Liver (tissue), 9 donors: Measurements from ENCODE around the gene S100PBP. TPM values are rescaled to one million over a fixed set of nuclear protein-coding genes. Genes with fewer than 3 reads are reported as not detected.
"Not testable (repeated sequence)": the region's sequence is repeated elsewhere in the genome, so short reads cannot be mapped to it uniquely, and the experiment has no call there.

Experiments used
- DNase-seq: peaks from one replicate; pipeline ENCODE4 v3.0.0-alpha.2; 2017; ENCODE audit warnings: low spot score
- H3K27ac ChIP-seq, 2 donors: one replicate each; pipeline ENCODE4 v1.7.0; 2013; ENCODE audit warnings: inconsistent platforms in 2 of 2, low read length in 2 of 2, control low read depth in 1 of 2, low read depth in 1 of 2, mild to moderate bottlenecking in 1 of 2
- H3K27me3 ChIP-seq, 4 donors: one replicate each; pipeline versions ENCODE4 v1.6.1 to v1.7.0; 2013; ENCODE audit warnings: low read length in 3 of 4, inconsistent platforms in 1 of 4, mild to moderate bottlenecking in 1 of 4, moderate library complexity in 1 of 4; ENCODE audit not compliant: control insufficient read depth in 4 of 4, insufficient read depth in 4 of 4
- H3K36me3 ChIP-seq, 4 donors: one replicate each; pipeline versions ENCODE4 v1.6.1 to v1.7.0; 2013; ENCODE audit warnings: low read length in 3 of 4, mild to moderate bottlenecking in 3 of 4, low read depth in 1 of 4, moderate library complexity in 1 of 4; ENCODE audit not compliant: control insufficient read depth in 4 of 4, insufficient read depth in 3 of 4
- H3K4me1 ChIP-seq, 4 donors: one replicate each; pipeline versions ENCODE4 v1.6.1 to v1.7.0; 2013; ENCODE audit warnings: low read length in 3 of 4, mild to moderate bottlenecking in 3 of 4, moderate library complexity in 1 of 4; ENCODE audit not compliant: control insufficient read depth in 4 of 4, insufficient read depth in 4 of 4
- H3K4me3 ChIP-seq, 3 donors: one replicate each; pipeline versions ENCODE4 v1.6.1 to v1.7.0; 2013; ENCODE audit warnings: low read length in 3 of 3, control low read depth in 1 of 3, low read depth in 1 of 3, mild to moderate bottlenecking in 1 of 3
- H3K9ac ChIP-seq, 2 donors: one replicate each; pipeline ENCODE4 v1.7.0; 2013; ENCODE audit warnings: low read length in 2 of 2, mild to moderate bottlenecking in 2 of 2, moderate library complexity in 2 of 2, control low read depth in 1 of 2, low read depth in 1 of 2
- H3K9me3 ChIP-seq, 4 donors: one replicate each; pipeline versions ENCODE4 v1.6.1 to v1.7.0; 2013; ENCODE audit warnings: low read length in 3 of 4; ENCODE audit not compliant: control insufficient read depth in 4 of 4
- EGR1 ChIP-seq, 2 donors: IDR thresholded peaks; 2 replicates each; pipeline ENCODE4 v1.6.1; 2016 to 2018; ENCODE audit warnings: antibody characterized with exemption in 2 of 2, low read depth in 2 of 2
- FOXA1 ChIP-seq: IDR thresholded peaks from 2 replicates; pipeline ENCODE4 v1.6.1; 2016; ENCODE audit warnings: antibody characterized with exemption
- FOXA2 ChIP-seq: IDR thresholded peaks from 2 replicates; pipeline ENCODE4 v1.6.1; 2016; ENCODE audit warnings: antibody characterized with exemption
- GABPA ChIP-seq, 2 donors: IDR thresholded peaks in 1 of 2; conservative IDR thresholded peaks in 1 of 2; 2 replicates each; pipeline ENCODE4 v1.6.1; 2016; ENCODE audit warnings: antibody characterized with exemption in 2 of 2, mild to moderate bottlenecking in 1 of 2, moderate library complexity in 1 of 2
- HNF4A ChIP-seq, 2 donors: conservative IDR thresholded peaks; 2 replicates each; pipeline ENCODE4 v1.6.1; 2016; ENCODE audit warnings: antibody characterized with exemption in 2 of 2, mild to moderate bottlenecking in 2 of 2
- HNF4G ChIP-seq: IDR thresholded peaks from 2 replicates; pipeline ENCODE4 v1.6.1; 2016; ENCODE audit warnings: antibody characterized with exemption
- JUND ChIP-seq, 2 donors: IDR thresholded peaks; 2 replicates each; pipeline ENCODE4 v1.6.1; 2016; ENCODE audit warnings: antibody characterized with exemption in 2 of 2
- NR2F2 ChIP-seq: IDR thresholded peaks from 2 replicates; pipeline ENCODE4 v1.6.1; 2016; ENCODE audit warnings: antibody characterized with exemption
- RXRA ChIP-seq, 2 donors: IDR thresholded peaks; 2 replicates each; pipeline ENCODE4 v1.6.1; 2017 to 2018; ENCODE audit warnings: antibody characterized with exemption in 2 of 2, mild to moderate bottlenecking in 1 of 2
- SP1 ChIP-seq: IDR thresholded peaks from 2 replicates; pipeline ENCODE4 v1.6.1; 2018; ENCODE audit warnings: antibody characterized with exemption, mild to moderate bottlenecking
- TAF1 ChIP-seq: conservative IDR thresholded peaks from 2 replicates; pipeline ENCODE4 v1.6.1; 2016; ENCODE audit warnings: antibody characterized with exemption, mild to moderate bottlenecking
- YY1 ChIP-seq: IDR thresholded peaks from 2 replicates; pipeline ENCODE4 v1.6.1; 2016; ENCODE audit warnings: antibody characterized with exemption, mild to moderate bottlenecking
- WGBS: extraction: QIAGEN DNeasy Blood & Tissue Kit; methylation state at CpG from one replicate; pipeline ENCODE4 v1.1.7; 2013; 5-methylcytosine and 5-hydroxymethylcytosine counted together
- polyA plus RNA-seq, 2 donors: library from polyadenylated mRNA; stranded (reverse) in 1 of 2; unstranded in 1 of 2; fragments of 200-250 nt in 1 of 2; fragments of >200 nt in 1 of 2; fragmentation: Nextera tagmentation in 1 of 2; extraction: Ambion mirVana in 1 of 2; gene quantifications; one replicate each; pipeline versions ENCODE4 v1.2.1 to v1.2.3, GENCODE V29; 2013 to 2015
- total RNA-seq, 2 donors: library from RNA; depleted of rRNA; stranded (reverse); fragments of >200 nt; gene quantifications; one replicate each; pipeline ENCODE4 v1.2.3, GENCODE V29; 2014
- TF ChIP-seq, protein P1 (sequence below): fragments of 150-350 bp; IDR thresholded peaks from 2 replicates; pipeline ENCODE4 v1.5.1; 2017; ENCODE audit warnings: improper control_type of control experiment, low read depth, low read length; ENCODE audit not compliant: missing input control
- TF ChIP-seq, protein P2 (sequence below): IDR thresholded peaks from 2 replicates; pipeline ENCODE4 v1.6.1; 2016; ENCODE audit warnings: antibody characterized with exemption
- donor health status: healthy.
- donor health status: healthy.
- donor health status: healthy.
- donor health status: healthy.
- donor health status: healthy.

The S100PBP gene
- total and polyA plus RNA-seq, 4 donors: 1.9 to 24.8 (median 11.1) TPM

DNA sequence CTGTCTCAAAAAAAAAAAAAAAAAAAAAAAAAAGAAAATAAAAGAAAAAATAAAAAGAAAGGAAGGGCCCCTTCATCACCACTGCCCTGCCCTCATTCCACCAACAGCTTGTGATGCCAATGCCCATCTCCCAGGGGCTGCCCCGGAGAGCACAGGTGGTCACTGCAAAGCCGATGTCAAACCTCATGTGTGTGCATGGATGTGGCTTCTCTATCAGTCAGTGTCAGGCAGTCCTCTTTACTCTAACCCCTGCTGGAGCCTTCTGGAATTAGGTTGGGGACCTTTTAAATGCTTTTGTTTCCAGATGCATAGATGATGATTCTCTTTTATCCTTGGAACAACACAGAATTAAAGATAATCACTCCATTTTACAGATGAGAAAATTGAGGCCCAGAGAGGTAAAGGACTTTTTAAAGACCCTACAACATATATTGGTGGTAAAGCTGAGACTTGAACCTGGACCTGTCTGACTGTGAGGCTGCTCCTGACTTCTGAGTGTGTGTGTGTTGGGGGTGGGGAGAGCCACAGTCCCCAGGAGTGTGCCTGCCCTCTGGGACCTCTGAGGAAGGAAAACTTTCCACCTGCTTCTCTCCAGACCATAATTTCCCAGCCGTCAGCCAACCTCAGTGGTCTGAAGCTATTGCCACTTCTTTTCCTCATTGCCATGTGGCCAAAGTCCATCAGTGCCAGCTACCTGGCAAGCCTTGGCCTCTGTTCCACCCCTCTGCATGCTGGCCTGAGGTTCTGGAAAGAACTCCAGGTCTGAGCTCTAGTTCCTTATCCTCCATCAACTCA is 86.7 kb downstream of the S100PBP start:
- H3K9me3 ChIP-seq: no peaks in the 10 kb centered on the region
- H3K4me1 ChIP-seq: peaks cover 4 to 16% (median 11%) of the 10 kb centered on the region in 4 donors
- H3K27ac ChIP-seq: no peak overlapping the region
- H3K27me3 ChIP-seq: no peaks in the 10 kb centered on the region
- H3K9ac ChIP-seq: no peak overlapping the region
- DNase-seq: no peak
- H3K4me3 ChIP-seq: no peak overlapping the region
- 63% methylated on average over 3 of the region's 3 CpGs for WGBS
- no peak for TF ChIP-seq NR2F2
- TF ChIP-seq HNF4A (conservative IDR thresholded peaks at IDR 0.05): peak; percentile 58 to 64
- no peak for TF ChIP-seq TAF1
- TF ChIP-seq FOXA1: no peak
- TF ChIP-seq, protein P1, sequence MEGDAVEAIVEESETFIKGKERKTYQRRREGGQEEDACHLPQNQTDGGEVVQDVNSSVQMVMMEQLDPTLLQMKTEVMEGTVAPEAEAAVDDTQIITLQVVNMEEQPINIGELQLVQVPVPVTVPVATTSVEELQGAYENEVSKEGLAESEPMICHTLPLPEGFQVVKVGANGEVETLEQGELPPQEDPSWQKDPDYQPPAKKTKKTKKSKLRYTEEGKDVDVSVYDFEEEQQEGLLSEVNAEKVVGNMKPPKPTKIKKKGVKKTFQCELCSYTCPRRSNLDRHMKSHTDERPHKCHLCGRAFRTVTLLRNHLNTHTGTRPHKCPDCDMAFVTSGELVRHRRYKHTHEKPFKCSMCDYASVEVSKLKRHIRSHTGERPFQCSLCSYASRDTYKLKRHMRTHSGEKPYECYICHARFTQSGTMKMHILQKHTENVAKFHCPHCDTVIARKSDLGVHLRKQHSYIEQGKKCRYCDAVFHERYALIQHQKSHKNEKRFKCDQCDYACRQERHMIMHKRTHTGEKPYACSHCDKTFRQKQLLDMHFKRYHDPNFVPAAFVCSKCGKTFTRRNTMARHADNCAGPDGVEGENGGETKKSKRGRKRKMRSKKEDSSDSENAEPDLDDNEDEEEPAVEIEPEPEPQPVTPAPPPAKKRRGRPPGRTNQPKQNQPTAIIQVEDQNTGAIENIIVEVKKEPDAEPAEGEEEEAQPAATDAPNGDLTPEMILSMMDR: no peak
- peak in 1 of 2 donors; percentile 11 for TF ChIP-seq RXRA (IDR thresholded peaks at IDR 0.05)
- TF ChIP-seq HNF4G: no peak
- TF ChIP-seq EGR1 (IDR thresholded peaks at IDR 0.05; ENCODE audit: low read depth in 2 of 2): no peak
- TF ChIP-seq SP1: peak; percentile 17
- no peaks in the 10 kb centered on the region for H3K36me3 ChIP-seq

DNA sequence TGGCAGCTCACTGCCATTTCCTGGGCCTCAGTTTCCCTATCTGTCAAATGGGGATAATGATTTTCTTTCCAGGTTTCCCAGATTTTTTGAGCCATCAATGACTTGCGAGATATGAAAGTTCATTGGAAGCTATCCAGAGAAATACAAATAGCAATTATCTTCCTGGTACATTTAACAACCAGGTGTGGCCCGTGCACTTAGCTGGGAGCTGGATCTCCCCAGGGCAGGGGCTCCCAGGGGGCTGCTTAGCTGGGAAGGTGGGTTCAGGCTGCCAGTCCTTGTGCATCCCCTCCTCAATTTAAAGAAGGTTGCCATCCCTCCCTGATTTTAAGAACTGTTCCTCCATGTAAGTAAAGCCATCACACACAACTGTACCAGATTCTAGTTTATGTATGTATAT is 87.3 kb downstream of the S100PBP start:
- no peaks in the 10 kb centered on the region for H3K9me3 ChIP-seq
- no peak overlapping the region for H3K27ac ChIP-seq
- H3K27me3 ChIP-seq: no peaks in the 10 kb centered on the region
- H3K9ac ChIP-seq: no peak overlapping the region
- no peaks in the 10 kb centered on the region for H3K36me3 ChIP-seq
- 44% methylated on average over 2 of the region's 2 CpGs for WGBS
- no peak for DNase-seq
- TF ChIP-seq GABPA (IDR thresholded peaks at IDR 0.05 in 1 of 2, conservative IDR thresholded peaks at IDR 0.05 in 1 of 2) (no peak), HNF4A (conservative IDR thresholded peaks at IDR 0.05) (peak in 1 of 2 donors; percentile 1), FOXA2 (no peak), TAF1 (no peak), HNF4G (no peak)
- peaks cover 4 to 16% (median 11%) of the 10 kb centered on the region in 4 donors for H3K4me1 ChIP-seq
- no peak overlapping the region for H3K4me3 ChIP-seq

DNA sequence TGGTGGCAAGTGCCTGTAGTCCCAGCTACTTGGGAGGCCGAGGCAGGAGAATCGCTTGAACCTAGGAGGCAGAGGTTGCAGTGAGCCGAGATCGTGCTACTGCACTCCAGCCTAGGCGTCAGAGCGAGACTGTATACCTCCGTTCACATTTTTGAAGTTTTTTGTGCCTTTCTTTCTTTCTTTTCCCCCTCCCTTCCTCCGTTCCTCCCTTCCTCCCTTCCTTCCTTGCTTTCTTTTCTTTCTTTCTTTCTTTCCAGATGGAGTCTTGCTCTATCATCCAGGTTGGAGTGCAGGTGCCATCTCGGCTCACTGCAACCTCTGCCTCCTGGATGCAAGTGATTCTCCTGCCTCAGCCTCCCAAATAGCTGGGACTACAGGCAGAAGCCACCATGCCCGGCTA is 88.1 kb downstream of the S100PBP start:
- H3K36me3 ChIP-seq, H3K4me3 ChIP-seq, H3K9ac ChIP-seq, H3K9me3 ChIP-seq, H3K27me3 ChIP-seq, DNase-seq, H3K27ac ChIP-seq: not testable (repeated sequence)
- H3K4me1 ChIP-seq: peaks cover 4 to 14% (median 10%) of the 10 kb centered on the region in 4 donors
- WGBS: 83% methylated on average over 10 of the region's 10 CpGs

DNA sequence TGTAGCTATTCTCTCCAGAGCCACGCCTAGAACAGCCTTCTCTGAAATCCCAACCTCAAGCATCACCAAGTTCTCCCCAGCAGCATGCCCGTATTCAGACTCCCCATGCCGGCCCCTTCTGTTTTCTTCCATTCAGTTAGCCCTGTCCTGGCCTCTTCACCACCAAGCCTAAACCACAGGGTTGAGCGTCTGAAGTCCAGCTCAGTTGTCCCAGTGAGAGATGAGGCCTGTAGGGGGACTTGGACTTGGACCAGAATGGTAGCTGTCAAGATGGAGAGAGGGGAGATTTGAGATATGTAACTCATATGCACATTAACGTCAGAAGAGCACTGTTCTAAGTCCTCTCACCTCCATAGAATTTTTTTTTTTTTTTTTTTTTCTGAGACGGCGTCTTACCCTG is 89.2 kb downstream of the S100PBP start:
- WGBS: 93% methylated on average over 7 of the region's 7 CpGs
- no peak for DNase-seq

More for the DNA sequence above, 89.2 kb downstream of the S100PBP start:
- H3K9ac ChIP-seq: no peak overlapping the region
- H3K36me3 ChIP-seq: no peaks in the 10 kb centered on the region
- H3K4me1 ChIP-seq: peaks cover 4 to 6% (median 5%) of the 10 kb centered on the region in 4 donors
- no peak overlapping the region for H3K4me3 ChIP-seq
- H3K9me3 ChIP-seq: no peaks in the 10 kb centered on the region
- no peaks in the 10 kb centered on the region for H3K27me3 ChIP-seq
- no peak overlapping the region for H3K27ac ChIP-seq
- TF ChIP-seq YY1 (no peak), EGR1 (IDR thresholded peaks at IDR 0.05; ENCODE audit: low read depth in 2 of 2) (no peak), SP1 (no peak), JUND (IDR thresholded peaks at IDR 0.05) (no peak), FOXA1 (no peak), GABPA (IDR thresholded peaks at IDR 0.05 in 1 of 2, conservative IDR thresholded peaks at IDR 0.05 in 1 of 2) (no peak), TAF1 (no peak)
- TF ChIP-seq, protein P2, sequence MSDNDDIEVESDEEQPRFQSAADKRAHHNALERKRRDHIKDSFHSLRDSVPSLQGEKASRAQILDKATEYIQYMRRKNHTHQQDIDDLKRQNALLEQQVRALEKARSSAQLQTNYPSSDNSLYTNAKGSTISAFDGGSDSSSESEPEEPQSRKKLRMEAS: no peak
- TF ChIP-seq, protein P1: no peak
